HT1080 (cell line): ENCODE data around the gene SLC9A8. TPM values are rescaled to one million over a fixed set of nuclear protein-coding genes. Genes with fewer than 3 reads are reported as not detected.
A peak's percentile ranks its signal among the peaks of the same experiment; 100 is the strongest.
"Not testable (repeated sequence)": the region's sequence is repeated elsewhere in the genome, so short reads cannot be mapped to it uniquely, and the experiment has no call there.

Experiments
- DNase-seq: peaks from one replicate; pipeline ENCODE4 v3.0.0-alpha.2; 2015; ENCODE audit warnings: low read depth
- polyA plus RNA-seq, 2 experiments: library from polyadenylated mRNA; depleted of rRNA; stranded (reverse); fragments of >200 nt; gene quantifications; 2 replicates each; pipeline ENCODE4 v1.2.3, GENCODE V29; 2015
- total RNA-seq: library from RNA; depleted of rRNA; stranded (reverse); fragments of >200 nt; shearing (Covaris generic); gene quantifications from 2 replicates; pipeline ENCODE4 v1.2.3, GENCODE V29; 2014; rRNA removed

The SLC9A8 gene
- total RNA-seq = 9.0 and 12.6 TPM in 2 replicates
- polyA plus RNA-seq (2015; cell fraction: cytosol; rRNA removed) = 5.1 and 5.7 TPM in 2 replicates
- polyA plus RNA-seq (2015; cell fraction: nucleus; rRNA removed) = 18.4 TPM in 2 replicates

DNA sequence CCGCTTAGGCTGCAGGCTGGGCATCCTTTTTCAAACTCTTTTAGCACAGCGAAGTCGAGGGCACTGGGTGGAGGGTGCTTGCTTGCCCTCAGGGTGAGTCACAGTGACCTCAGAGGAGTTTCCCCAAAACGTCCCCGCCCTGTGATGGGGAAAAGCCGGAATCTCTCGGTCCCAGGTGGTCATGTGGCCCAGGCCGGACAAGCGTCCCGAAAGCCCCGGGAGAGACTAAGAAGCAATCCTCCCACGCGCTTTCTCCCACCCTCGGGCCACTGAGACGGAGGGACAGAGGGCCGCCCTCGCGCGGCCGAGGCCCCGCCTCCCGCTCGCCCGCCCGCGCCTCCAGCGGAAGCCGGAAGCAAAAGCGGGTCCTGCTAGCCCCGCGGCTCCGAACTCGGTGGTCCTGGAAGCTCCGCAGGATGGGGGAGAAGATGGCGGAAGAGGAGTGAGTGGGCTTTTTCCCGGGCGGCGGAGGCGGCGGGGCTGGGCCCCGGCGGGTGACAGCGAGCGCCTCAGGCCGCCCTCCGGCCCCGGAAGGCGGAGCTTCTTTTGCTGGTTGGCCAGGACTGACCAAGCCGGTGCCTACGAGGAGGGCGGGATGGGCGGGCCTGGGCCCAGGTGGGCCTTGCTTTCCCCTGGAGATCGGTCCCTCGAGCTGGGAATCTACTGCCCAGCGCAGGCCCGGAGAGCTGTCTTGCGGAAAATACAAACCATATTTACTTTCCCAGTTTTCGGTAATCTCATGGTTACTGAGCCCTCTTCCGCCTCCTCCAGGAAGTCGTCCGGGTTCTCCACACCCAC is at the start of gene SLC9A8:
Gene SLC9A8 (plus strand): TSS at position 322 of the 798 bp plus-strand sequence. CDS start 95 bp downstream, at position 417.
- peak; percentile 95 for DNase-seq

- DNase-seq = no peak
These were observed 49.5 kb upstream of the SLC9A8 start for GRCh38 chr20:49762940-49763766.

GRCh38 chr20:49765413-49765736 is 47.3 kb upstream of the SLC9A8 start:
- DNase-seq = no peak

DNA sequence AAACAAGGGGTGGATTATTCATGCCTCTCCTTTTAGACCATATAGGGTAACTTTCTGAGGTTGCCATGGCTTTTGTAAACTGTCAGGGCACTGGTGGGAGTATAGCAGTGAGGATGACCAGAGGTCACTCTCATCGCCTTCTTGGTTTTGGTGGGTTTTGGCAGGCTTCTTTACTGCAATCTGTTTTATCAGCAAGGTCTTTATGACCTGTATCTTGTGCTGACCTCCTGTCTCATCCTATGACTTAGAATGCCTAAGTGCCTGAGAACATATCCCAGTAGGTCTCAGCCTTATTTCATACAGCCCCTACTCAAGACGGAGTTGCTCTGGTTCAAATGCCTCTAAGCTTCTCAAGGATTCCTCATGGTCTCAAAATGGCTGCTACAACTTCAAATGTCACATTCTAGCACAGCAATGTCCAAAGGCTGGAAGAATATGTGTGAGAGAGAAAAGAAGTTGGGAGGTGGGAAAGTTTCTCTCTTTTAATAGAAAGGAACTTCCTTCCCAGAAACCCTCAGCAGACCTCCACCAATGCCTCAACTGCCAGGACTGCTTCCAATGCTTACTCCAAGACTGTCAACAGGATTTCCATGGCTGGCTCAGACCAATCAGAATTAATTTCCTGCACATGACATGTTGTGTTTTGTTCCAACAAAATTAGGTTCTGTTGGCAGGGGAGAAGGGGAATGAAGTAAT is 46.6 kb upstream of the SLC9A8 start:
- no peak for DNase-seq

DNA sequence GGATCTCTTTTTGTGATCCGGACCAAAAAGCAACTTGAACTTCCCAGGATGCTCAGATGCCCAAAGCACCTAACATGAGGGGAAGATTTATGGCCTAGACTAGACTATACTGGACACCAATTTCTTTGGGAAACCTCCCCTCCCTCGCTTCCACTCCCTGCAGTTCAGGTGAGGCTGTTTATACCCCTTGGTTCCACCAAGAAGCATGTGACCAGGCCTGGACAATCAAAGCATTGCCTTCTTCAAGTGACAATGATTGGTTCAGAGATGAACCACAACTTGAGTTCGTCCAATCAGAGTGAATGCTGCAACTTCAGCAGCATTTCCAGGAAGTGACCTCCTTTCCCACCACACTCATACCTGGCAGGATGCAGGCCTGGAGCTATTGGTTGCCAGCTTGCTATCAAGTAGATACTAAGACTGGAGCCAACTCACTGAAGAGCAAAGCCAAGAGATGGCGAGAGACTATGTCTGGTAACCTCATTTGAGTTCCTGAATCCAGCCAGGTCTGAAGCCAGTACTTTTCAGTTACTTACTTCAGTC is 45.6 kb upstream of the SLC9A8 start:
- no peak for DNase-seq

GRCh38 chr20:49768204-49769047 is 44.2 kb upstream of the SLC9A8 start:
- peak; percentile 83 for DNase-seq

GRCh38 chr20:49769048-49769581 is 43.5 kb upstream of the SLC9A8 start:
- no peak for DNase-seq

GRCh38 chr20:49770634-49771033 is 42.0 kb upstream of the SLC9A8 start:
- DNase-seq = no peak

- DNase-seq = not testable (repeated sequence)
These were observed 38.4 kb upstream of the SLC9A8 start for GRCh38 chr20:49774213-49774612.

DNA sequence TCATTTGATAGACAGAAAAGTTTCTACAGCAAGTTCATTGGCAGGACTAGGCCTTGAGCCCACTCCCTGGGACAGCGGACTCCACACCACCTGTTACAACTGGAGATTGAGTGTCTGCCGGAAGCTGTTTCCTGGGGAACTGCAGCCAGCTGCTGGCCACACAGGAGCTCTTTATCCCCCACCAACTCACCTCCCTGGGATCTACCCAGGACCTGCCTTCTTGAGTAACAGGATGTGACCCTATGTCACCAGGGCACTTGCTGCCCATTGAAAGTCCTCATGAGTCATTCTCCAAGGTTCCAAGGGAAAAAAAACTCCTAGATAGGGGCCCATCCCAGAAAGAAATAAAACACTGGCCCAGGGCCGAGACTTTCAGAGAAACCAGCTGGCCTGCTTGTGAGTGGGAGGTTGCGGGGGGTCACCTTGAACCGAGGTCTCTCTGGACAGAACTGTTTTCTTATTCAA is 37.4 kb upstream of the SLC9A8 start:
- DNase-seq = peak; percentile 95

DNA sequence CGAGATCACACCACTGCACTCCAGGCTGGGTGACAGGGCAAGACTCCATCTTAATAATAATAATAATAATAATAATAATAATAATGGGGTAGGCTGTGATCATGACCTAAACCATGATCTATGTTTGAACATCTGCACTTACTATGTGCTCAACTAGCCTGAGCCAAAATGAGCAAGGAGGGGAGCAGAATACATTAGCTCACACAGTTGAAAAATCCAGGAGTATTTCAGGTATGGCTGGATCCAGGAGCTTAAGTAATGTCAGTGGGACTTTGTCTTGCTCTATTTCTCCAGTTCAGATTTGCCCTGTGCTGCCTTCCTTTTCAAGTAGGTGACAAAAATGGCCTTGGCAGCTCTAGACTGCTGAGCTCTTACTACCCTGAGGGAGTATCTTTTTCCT is 32.7 kb upstream of the SLC9A8 start:
- DNase-seq = no peak

DNA sequence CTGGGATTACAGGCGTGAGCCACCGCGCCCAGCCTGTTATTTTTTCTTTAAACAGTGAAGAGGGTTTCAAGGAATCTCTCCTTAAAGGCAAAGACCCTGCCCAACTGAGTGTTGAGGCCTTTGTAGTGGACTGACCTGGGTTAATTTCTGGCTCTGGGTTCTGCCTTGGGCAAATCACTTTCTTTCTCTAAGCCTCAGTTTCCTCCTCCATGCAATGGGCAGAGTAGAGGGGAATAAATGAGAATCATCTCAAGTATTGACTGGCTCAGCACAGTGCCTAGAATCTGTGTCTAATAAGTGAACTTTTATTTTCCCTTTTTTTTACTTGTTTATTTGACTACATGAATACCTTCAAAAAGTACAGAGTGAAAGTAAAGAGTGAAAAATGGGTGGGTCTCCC is 31.0 kb upstream of the SLC9A8 start:
- no peak for DNase-seq

DNA sequence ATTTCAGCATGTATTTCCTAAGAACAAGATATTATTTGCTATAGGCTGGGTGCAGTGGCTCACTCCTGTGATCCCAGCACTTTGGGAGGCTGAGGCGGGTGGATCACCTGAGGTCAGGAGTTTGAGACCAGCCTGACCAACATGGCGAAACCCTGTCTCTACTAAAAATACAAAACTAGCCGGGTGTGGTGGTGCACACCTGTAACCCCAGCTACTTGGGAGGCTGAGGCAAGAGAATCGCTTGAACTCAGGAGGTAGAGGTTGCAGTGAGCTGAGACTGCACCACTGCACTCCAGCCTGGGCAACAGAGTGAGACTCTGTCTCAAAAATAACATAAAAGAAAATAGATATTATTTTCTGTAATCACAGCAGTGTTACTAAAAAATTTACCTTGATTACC is 30.2 kb upstream of the SLC9A8 start:
- DNase-seq = not testable (repeated sequence)

DNA sequence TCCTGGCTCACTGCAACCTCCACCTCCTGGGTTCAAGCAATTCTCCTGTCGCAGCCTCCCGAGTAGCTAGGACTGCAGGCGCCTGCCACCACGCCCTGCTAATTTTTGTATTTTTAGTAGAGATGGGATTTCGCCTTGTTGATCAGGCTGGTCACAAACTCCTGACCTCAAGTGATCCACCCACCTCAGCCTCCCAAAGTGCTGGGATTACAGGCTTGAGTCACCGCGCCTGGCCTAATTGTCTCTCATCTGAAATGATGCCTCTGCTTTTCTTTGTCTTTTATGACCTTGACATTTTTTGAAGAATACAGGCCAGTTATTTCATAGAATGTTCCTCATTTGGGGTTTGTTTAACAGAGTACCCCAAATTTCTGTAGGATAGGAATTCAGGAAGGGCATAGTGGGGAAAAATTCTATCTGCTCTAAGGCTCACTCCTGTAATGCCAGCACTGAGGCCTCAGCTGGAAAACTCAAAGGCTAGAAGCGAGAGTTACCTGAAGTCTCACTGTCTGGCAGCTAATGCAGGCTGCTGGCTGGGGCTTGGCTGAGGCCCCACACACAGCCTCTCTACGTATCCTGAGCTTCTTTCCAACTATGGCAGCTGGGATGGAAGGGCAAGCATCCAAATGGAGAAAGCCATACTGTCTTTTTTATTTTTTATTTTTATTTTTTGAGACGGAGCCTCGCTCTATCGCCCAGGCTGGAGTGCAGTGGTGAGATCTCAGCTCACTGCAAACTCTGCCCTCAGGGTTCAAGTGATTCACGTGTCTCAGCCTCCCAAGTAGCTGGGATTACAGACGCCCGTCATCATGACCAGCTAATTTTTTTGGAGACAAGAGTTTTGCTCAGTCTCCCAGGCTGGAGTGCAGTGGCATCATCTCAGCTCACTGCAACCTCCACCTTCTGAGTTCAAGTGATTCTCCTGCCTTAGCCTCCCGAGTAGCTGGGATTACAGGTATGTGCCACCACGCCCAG is 29.3 kb upstream of the SLC9A8 start:
- not testable (repeated sequence) for DNase-seq

- DNase-seq = no peak
These were observed 28.3 kb upstream of the SLC9A8 start for GRCh38 chr20:49784291-49784690.

- DNase-seq = no peak
These were observed 27.3 kb upstream of the SLC9A8 start for GRCh38 chr20:49785149-49785851.

DNA sequence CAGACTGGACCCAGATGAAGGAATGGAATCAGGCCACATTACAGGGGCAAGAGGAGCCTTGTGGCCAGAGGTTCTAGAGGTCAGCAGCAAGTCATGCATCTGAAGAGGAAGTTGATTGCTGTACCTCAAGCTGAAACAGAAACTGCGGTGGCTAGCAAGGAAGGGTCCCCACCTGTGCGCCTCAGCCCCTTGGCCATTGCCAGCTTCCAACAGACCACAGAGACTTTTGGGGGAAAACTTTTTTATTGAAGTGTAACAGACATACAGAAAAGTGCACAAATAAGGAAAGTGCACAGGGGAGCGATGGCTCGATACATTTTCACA is 26.8 kb upstream of the SLC9A8 start:
- no peak for DNase-seq

DNA sequence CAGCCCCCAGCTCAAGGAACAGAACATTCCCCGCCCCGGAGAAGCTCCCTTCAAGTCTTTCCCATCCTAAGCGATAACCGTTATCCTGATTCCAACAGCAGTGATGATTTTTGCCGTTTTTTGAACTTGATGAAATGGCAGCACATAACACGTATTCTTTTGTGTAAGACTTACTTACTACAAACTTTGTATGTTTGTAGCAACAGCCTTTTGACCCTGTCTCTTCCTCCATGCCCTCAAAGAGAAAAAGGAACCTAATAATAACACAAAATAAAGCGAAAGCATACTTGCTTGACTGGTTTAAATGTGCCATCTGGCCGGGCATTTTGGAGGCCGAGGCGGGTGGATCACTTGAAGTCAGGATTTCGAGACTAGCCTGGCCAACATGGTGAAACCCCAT is 26.4 kb upstream of the SLC9A8 start:
- no peak for DNase-seq
